Measurements from ENCODE around the gene MINDY4B.
A peak's percentile ranks its signal among the peaks of the same experiment; 100 is the strongest.

The MINDY4B gene

GRCh38 chr3:150898046-150898754 lies 7.0 kb downstream of the MINDY4B start:
- no peaks in the 10 kb centered on the region for H3K27me3 ChIP-seq (ENCODE audit: insufficient read depth, poor library complexity, severe bottlenecking)
- no peak for DNase-seq (ENCODE audit: low read depth in 1 of 2, low spot score in 1 of 2)
- H3K4me3 ChIP-seq (replicated peaks; ENCODE audit: insufficient read depth, low read length) = no peak overlapping the region
- TF ChIP-seq SPI1 (IDR thresholded peaks at IDR 0.05; ENCODE audit: borderline replicate concordance, low read depth) = no peak
- no peak for TF ChIP-seq GABPA (IDR thresholded peaks at IDR 0.05; ENCODE audit: low read depth)
- no peak for TF ChIP-seq CTCF (IDR thresholded peaks at IDR 0.05; ENCODE audit: insufficient read depth, low read length)
- TF ChIP-seq POLR2AphosphoS5 (IDR thresholded peaks at IDR 0.05; ENCODE audit: low read depth) = no peak
- TF ChIP-seq REST (IDR thresholded peaks at IDR 0.05; ENCODE audit: insufficient replicate concordance, low read depth) = no peak
- H3K27ac ChIP-seq (replicated peaks) = no peak overlapping the region

- Histone ChIP-seq H3K4me3 (replicated peaks; ENCODE audit: insufficient read depth, low read length) (no peak overlapping the region), H3K27me3 (ENCODE audit: insufficient read depth, poor library complexity, severe bottlenecking) (no peaks in the 10 kb centered on the region), H3K27ac (replicated peaks) (no peak overlapping the region)
- DNase-seq (ENCODE audit: low read depth in 1 of 2, low spot score in 1 of 2) = no peak
- TF ChIP-seq REST (IDR thresholded peaks at IDR 0.05; ENCODE audit: insufficient replicate concordance, low read depth) (no peak), SPI1 (IDR thresholded peaks at IDR 0.05; ENCODE audit: borderline replicate concordance, low read depth) (no peak), CTCF (IDR thresholded peaks at IDR 0.05; ENCODE audit: insufficient read depth, low read length) (no peak), POLR2AphosphoS5 (IDR thresholded peaks at IDR 0.05; ENCODE audit: low read depth) (no peak), GABPA (IDR thresholded peaks at IDR 0.05; ENCODE audit: low read depth) (no peak)
Observed at GRCh38 chr3:150897592-150897991, 7.6 kb downstream of the MINDY4B start.

DNA sequence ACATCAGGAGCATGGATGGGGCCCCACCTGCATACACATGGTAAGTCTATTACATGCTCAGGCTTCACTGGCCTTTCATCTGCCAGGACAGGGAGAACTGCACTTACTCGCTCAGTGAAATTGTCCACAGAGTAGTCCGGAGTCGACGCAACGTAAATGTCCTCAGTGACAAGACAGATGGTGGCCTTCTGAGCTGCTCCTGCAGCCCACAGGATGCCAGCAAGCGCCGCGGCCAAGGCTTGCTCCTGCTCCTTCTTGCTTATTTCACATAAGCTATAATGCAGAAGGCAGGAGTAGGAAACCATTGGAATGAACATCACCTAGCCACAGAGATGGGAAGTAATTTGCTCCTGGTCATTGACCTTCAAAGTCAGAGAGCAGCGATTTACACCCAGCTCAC lies 14.4 kb downstream of the MINDY4B start:
- no peak for DNase-seq (ENCODE audit: low read depth in 1 of 2, low spot score in 1 of 2)
- peak overlapping the region; percentile 21; the same call in 1 of the 2 replicates for H3K27ac ChIP-seq (replicated peaks)
- TF ChIP-seq CTCF (IDR thresholded peaks at IDR 0.05; ENCODE audit: insufficient read depth, low read length) (no peak), GABPA (IDR thresholded peaks at IDR 0.05; ENCODE audit: low read depth) (no peak), SPI1 (IDR thresholded peaks at IDR 0.05; ENCODE audit: borderline replicate concordance, low read depth) (no peak), REST (IDR thresholded peaks at IDR 0.05; ENCODE audit: insufficient replicate concordance, low read depth) (no peak), POLR2AphosphoS5 (IDR thresholded peaks at IDR 0.05; ENCODE audit: low read depth) (no peak)
- no peak overlapping the region for H3K4me3 ChIP-seq (replicated peaks; ENCODE audit: insufficient read depth, low read length)
- H3K27me3 ChIP-seq (ENCODE audit: insufficient read depth, poor library complexity, severe bottlenecking) = no peaks in the 10 kb centered on the region
